ENCODE measurements around the gene MYDGF. TPM values are rescaled to one million over a fixed set of nuclear protein-coding genes. Genes with fewer than 3 reads are reported as not detected.

Gene MYDGF
- total and polyA plus RNA-seq, 2 of the 13 experiments (the other 11 are each of a cell fraction or from before 2014, with no cell fraction given): 116 to 198 TPM

- TF ChIP-seq ZNF18 (CRISPR knock-in tag; IDR thresholded peaks at IDR 0.05; ENCODE audit: insufficient replicate concordance) (no peak), SOX13 (IDR thresholded peaks at IDR 0.05) (no peak), SOX13 (CRISPR knock-in tag; conservative IDR thresholded peaks at IDR 0.05 in 1 of 2, IDR thresholded peaks at IDR 0.05 in 1 of 2) (no peak), ZBTB7B (CRISPR knock-in tag; IDR thresholded peaks at IDR 0.05) (peak; percentile 41; the same call in 1 of the 2 replicates)
Observed at GRCh38 chr19:4624733-4625362, 45.3 kb downstream of the MYDGF start (continued).

DNA sequence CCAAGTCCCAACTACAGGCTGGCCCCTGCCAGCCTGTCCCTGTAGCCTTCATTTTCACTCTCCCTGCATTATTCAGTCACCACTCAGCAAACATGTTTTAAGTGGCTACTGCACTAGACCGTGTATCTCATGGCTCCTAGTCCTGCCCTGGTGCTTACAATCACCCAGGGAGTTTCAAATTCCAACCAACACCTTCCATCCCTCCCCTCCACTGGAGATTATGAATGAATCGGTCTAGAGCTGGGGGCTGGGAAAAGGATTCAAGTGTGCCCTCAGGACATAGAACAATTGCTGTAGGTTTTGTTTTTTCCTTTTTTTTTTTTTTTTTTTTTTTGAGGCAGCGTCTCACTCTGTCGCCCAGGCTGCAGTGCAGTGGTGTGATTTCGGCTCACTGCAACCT, 45.8 kb downstream of the MYDGF start:
- POLR2A ChIA-PET: interaction anchor here (0.7 to 1.0 kb wide), 2 partner anchors 10 to 89 kb away, joined by 3 read pairs; partner anchors contain the start of gene PLIN5
- no peak overlapping the region for H3K4me3 ChIP-seq (replicated peaks in 1 of 3; ENCODE audit: insufficient read depth in 1 of 3, low read depth in 2 of 3, low read length in 3 of 3)
- CTCF ChIA-PET (ENCODE audit: low intra/inter-chr PET ratio, low total read pairs): interaction anchor here (0.8 kb wide), 1 partner anchor 48 kb away, joined by 3 read pairs; no protein-coding TSS in a partner anchor
- peaks cover under 1 to 2% of the 10 kb centered on the region in 2 experiments; a peak in 1 of 5 replicates for H3K27me3 ChIP-seq (ENCODE audit: control insufficient read depth in 1 of 2, insufficient read depth in 2 of 2, low read length in 2 of 2)
- in situ Hi-C loops (cut with HindIII; ENCODE audit: extremely low pct_ligation_motif_present, low pct_unique_long_range_greater_than_20kb): no loop called here
- no peaks in the 10 kb centered on the region for H3K9me3 ChIP-seq (ENCODE audit: low read length)
- peaks cover 49% of the 10 kb centered on the region for H3K4me1 ChIP-seq (ENCODE audit: insufficient read depth, low read length)
- intact Hi-C loops (cut with micrococcal nuclease; ENCODE audit: unreplicated experiment): loop anchor here (5.0 kb wide), 1 partner anchor 37 kb away; no protein-coding TSS in a partner anchor
- no peaks in the 10 kb centered on the region for H3K36me3 ChIP-seq (replicated peaks in 1 of 2; ENCODE audit: control insufficient read depth in 1 of 2, insufficient read depth in 2 of 2, low read length in 2 of 2)
- H3K4me2 ChIP-seq (ENCODE audit: low read depth, low read length): peak overlapping the region; percentile 51
- H4K20me1 ChIP-seq (ENCODE audit: insufficient read depth, low read length): no peaks in the 10 kb centered on the region
- FAIRE-seq (peak; percentile 52), DNase-seq (ENCODE audit: low spot score) (no peak), ATAC-seq (peak; percentile 27)
- H3K9ac ChIP-seq (ENCODE audit: insufficient read depth, low read depth, low read length): 0 out of 2 replicates have a peak overlapping the region, but pooled peaks have one; percentile 8
- H2AFZ ChIP-seq (ENCODE audit: low read length): no peak overlapping the region
- TF ChIP-seq LCORL (IDR thresholded peaks at IDR 0.05) (no peak), LCORL (CRISPR knock-in tag; IDR thresholded peaks at IDR 0.05) (peak; percentile 54; the same call in 1 of the 2 replicates), MEF2D (CRISPR knock-in tag; IDR thresholded peaks at IDR 0.05) (no peak), MBD4 (IDR thresholded peaks at IDR 0.05; ENCODE audit: borderline replicate concordance, low read length) (no peak), ZMYM4 (CRISPR knock-in tag; IDR thresholded peaks at IDR 0.05) (peak; percentile 4; the same call in 1 of the 2 replicates), NFE2L1 (CRISPR knock-in tag; IDR thresholded peaks at IDR 0.05; ENCODE audit: borderline replicate concordance) (no peak), RCOR2 (CRISPR knock-in tag; IDR thresholded peaks at IDR 0.05) (no peak), ZNF329 (CRISPR knock-in tag; IDR thresholded peaks at IDR 0.05; ENCODE audit: low read depth) (no peak), ADNP (CRISPR knock-in tag; IDR thresholded peaks at IDR 0.05) (no peak)
- TF ChIP-seq, protein P1, sequence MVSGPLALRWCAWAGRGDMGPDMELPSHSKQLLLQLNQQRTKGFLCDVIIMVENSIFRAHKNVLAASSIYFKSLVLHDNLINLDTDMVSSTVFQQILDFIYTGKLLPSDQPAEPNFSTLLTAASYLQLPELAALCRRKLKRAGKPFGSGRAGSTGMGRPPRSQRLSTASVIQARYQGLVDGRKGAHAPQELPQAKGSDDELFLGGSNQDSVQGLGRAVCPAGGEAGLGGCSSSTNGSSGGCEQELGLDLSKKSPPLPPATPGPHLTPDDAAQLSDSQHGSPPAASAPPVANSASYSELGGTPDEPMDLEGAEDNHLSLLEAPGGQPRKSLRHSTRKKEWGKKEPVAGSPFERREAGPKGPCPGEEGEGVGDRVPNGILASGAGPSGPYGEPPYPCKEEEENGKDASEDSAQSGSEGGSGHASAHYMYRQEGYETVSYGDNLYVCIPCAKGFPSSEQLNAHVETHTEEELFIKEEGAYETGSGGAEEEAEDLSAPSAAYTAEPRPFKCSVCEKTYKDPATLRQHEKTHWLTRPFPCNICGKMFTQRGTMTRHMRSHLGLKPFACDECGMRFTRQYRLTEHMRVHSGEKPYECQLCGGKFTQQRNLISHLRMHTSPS (CRISPR knock-in tag; IDR thresholded peaks at IDR 0.05; ENCODE audit: low read depth): 0 out of 2 replicates have a peak, but pooled peaks have one; percentile 22
- no TSS peak for BruUV-seq (replicated peaks)
- H3K79me2 ChIP-seq (ENCODE audit: insufficient read depth, low read length): no peaks in the 10 kb centered on the region
- peak overlapping the region; percentile 61 for H3K27ac ChIP-seq (ENCODE audit: extremely low read length, insufficient read depth, low read length)
- 39% methylated on average over 5 of the region's 5 CpGs for WGBS (ENCODE audit: low lambda C conversion rate)

Measured in HepG2 (cell line).